ENCODE results near the gene FUT8.
"Not testable (repeated sequence)": the region's sequence is repeated elsewhere in the genome, so short reads cannot be mapped to it uniquely, and the experiment has no call there.

FUT8 gene

DNA sequence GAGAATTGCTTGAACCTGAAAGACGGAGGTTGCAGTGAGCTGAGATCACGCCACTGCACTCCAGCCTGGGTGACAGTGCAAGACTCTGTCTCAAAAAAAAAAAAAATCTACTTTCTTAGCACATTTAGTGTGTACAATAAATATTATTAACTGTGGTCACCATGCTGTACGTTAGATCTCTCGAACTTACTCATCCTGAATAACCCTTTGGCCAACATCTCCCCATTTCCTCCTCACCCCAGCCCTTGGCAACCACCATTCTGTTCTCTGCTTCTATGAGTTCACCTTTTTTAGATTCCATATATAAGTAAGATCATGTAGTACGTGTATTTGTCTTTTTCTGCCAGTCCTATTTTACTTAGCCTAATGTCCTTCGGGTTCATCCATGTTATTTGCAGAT lies 13.4 kb downstream of the FUT8 start:
- H3K27ac ChIP-seq = no peak overlapping the region
- no peak overlapping the region for H3K4me3 ChIP-seq
- no peak for DNase-seq (ENCODE audit: low spot score)
- TF ChIP-seq, protein P1, sequence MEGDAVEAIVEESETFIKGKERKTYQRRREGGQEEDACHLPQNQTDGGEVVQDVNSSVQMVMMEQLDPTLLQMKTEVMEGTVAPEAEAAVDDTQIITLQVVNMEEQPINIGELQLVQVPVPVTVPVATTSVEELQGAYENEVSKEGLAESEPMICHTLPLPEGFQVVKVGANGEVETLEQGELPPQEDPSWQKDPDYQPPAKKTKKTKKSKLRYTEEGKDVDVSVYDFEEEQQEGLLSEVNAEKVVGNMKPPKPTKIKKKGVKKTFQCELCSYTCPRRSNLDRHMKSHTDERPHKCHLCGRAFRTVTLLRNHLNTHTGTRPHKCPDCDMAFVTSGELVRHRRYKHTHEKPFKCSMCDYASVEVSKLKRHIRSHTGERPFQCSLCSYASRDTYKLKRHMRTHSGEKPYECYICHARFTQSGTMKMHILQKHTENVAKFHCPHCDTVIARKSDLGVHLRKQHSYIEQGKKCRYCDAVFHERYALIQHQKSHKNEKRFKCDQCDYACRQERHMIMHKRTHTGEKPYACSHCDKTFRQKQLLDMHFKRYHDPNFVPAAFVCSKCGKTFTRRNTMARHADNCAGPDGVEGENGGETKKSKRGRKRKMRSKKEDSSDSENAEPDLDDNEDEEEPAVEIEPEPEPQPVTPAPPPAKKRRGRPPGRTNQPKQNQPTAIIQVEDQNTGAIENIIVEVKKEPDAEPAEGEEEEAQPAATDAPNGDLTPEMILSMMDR (IDR thresholded peaks at IDR 0.05) = no peak

GRCh38 chr14:65426902-65427301 lies 14.4 kb downstream of the FUT8 start:
- not testable (repeated sequence) for H3K4me3 ChIP-seq; DNase-seq (ENCODE audit: low spot score); H3K27ac ChIP-seq

GRCh38 chr14:65428691-65429090 lies 16.2 kb downstream of the FUT8 start:
- TF ChIP-seq, protein P1 (IDR thresholded peaks at IDR 0.05) = no peak
- Histone ChIP-seq H3K27ac (no peak overlapping the region), H3K4me3 (no peak overlapping the region)
- DNase-seq (ENCODE audit: low spot score) = no peak

GRCh38 chr14:65429757-65430156 lies 17.2 kb downstream of the FUT8 start:
- TF ChIP-seq, protein P1 (IDR thresholded peaks at IDR 0.05) = no peak
- H3K4me3 ChIP-seq = no peak overlapping the region
- no peak overlapping the region for H3K27ac ChIP-seq
- no peak for DNase-seq (ENCODE audit: low spot score)

DNA sequence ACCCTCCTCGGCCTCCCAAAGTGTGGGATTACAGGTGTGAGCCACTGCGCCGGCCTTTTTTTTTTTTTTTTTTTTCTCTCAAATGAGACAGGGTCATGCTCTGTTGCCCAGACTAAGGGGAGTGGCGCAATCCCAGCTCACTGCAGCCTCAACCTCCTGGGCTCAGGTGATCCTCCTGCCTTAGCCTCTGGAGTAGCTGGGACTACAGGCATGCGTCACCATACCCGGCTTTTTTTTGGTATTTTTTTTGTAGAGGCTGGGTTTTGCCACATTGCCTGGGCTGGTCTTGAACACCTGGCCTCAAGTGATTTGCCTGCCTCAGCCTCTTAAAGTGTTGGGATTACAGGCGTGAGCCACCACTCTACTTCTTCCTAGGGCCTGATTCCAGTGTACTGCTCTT lies 18.7 kb downstream of the FUT8 start:
- Histone ChIP-seq H3K4me3 (no peak overlapping the region), H3K27ac (no peak overlapping the region)
- no peak for DNase-seq (ENCODE audit: low spot score)
- TF ChIP-seq, protein P1 (IDR thresholded peaks at IDR 0.05) = no peak

DNA sequence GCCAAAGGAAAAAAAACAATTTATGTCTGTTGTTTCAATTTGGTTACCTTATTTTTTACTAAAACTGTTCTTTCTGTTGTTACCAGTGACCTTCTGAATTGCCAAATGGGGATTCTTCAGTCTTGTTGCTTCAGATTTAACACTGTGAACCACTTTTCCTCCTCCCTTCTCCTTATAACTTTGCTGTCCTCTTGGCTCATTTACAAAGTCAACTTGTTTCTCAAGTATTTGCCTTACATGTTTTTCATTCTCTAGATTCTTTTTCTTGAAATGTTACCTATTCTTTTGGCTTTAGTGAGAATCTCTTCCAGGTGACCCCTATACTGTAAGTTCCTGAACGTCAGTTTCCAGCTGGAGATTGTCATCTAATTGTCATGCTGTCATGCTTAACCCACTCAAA lies 19.4 kb downstream of the FUT8 start:
- H3K4me3 ChIP-seq = no peak overlapping the region
- TF ChIP-seq, protein P1 (IDR thresholded peaks at IDR 0.05) = no peak
- no peak overlapping the region for H3K27ac ChIP-seq
- DNase-seq (ENCODE audit: low spot score) = no peak

- Histone ChIP-seq H3K27ac (no peak overlapping the region), H3K4me3 (peak overlapping the region; percentile 25)
These were observed 19.9 kb downstream of the FUT8 start for GRCh38 chr14:65432361-65432948.

More at GRCh38 chr14:65432361-65432948, 19.9 kb downstream of the FUT8 start:
- TF ChIP-seq, protein P1 (IDR thresholded peaks at IDR 0.05) = no peak
- DNase-seq (ENCODE audit: low spot score) = no peak
